GM13977 (cell line): ENCODE measurements around the gene KASH5.
A peak's percentile ranks its signal among the peaks of the same experiment; 100 is the strongest.
"Not testable (repeated sequence)": the region's sequence is repeated elsewhere in the genome, so short reads cannot be mapped to it uniquely, and the experiment has no call there.

Source experiments
- DNase-seq: peaks from one replicate; pipeline ENCODE4 v3.0.0; 2012; ENCODE audit warnings: low spot score
- CTCF ChIP-seq: IDR thresholded peaks from 2 replicates; pipeline ENCODE4 v1.5.1; 2012; ENCODE audit warnings: mild to moderate bottlenecking, control low read depth; ENCODE audit not compliant: insufficient read depth; ENCODE audit errors: extremely low read depth, missing control alignments
- in situ Hi-C: fragments of 300-500 bp; cut with MboI; formaldehyde crosslinking; loops from one replicate; pipeline ENCODE4 v1.12.0; 2022; ENCODE audit warnings: low sequenced_read_pairs, low pct_unique_long_range_greater_than_20kb, mixed read lengths, inconsistent platforms; ENCODE audit not compliant: unreplicated experiment

The KASH5 gene

DNA sequence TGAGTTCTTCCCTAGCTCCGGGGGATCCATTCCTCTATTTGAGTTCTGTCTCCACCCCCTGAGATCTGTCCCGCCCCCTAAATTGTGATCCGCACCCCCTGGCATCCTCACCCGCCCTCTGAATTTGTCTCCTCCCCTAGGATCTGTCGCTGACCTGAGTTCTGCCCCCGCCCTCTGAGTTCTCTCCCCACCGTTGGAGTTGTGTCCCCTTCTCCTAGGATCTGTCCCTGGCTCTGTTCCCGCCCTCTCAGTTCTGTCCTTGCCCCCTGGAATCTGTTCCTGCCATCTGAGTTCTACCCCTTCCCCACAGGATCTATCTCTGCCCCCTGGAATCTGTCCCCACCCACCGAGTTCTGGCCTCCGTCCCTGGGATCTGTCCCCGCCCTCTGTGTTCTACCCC lies 54.3 kb downstream of the KASH5 start:
- DNase-seq = no peak
- TF ChIP-seq CTCF = no peak
- in situ Hi-C loops = no loop called here

GRCh38 chr19:49442771-49443365 lies 54.8 kb downstream of the KASH5 start:
- in situ Hi-C loops = no loop called here
- no peak for TF ChIP-seq CTCF
- DNase-seq = peak; percentile 86

DNA sequence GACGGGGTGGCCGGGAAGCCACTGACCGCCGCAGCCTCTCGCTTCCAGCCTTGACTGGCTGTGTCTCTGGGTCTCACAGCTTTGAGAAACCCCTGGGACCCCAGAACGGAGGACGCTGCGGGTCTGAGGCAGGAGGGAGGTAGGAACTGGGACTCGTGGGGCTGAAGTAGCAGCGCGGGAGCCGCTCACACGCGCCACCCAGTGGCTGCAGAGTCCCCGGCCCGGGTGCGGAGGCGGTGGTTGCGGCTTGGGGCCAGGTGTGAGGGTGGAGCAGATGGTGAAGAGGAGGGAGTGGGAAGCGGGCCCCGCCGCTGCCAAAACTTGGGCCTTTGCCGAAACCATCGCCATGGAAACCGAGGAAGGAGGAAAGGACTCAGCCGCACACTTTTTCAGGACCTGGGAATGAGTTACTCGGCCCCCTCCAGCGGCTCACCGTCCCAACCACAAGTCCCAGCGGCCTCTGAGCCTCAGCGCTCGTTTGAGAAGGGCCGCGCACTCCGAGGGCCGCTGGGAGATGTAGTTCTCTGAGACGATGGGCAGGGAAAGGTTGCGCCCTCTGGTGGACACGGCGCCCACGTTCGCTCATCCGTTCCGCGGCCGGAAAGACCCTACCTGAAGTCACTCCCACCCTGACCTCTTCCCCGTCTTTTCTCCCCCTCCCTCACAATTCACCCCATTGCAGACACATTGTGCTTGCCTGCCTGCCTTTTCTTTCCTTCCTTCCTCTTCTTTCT lies 55.5 kb downstream of the KASH5 start:
- peak; percentile 96 for TF ChIP-seq CTCF
- peak; percentile 94 for DNase-seq
- in situ Hi-C loops = no loop called here

GRCh38 chr19:49444100-49444700 lies 56.2 kb downstream of the KASH5 start:
- DNase-seq, in situ Hi-C loops: not testable (repeated sequence)

DNA sequence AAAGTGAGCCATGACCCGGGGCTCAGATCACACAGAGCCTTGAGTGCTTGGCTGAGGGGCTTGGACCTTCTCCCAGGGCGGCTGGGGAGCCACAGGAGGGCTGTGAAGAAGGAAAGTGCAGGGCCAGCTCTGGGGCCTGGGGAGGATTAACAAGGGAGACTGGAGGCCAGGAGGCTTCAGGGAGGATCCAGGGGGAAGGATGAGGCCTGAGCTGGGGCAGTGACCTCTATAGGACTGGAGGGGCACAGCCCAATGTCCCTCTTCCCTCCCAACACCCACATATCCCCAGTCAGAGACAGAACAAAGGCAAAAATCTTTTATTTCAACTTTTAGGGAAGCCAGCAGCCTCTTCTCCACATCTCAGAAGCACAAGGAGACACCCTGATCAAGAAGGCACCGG lies 57.9 kb downstream of the KASH5 start:
- in situ Hi-C loops = no loop called here
- TF ChIP-seq CTCF = no peak
- no peak for DNase-seq

DNA sequence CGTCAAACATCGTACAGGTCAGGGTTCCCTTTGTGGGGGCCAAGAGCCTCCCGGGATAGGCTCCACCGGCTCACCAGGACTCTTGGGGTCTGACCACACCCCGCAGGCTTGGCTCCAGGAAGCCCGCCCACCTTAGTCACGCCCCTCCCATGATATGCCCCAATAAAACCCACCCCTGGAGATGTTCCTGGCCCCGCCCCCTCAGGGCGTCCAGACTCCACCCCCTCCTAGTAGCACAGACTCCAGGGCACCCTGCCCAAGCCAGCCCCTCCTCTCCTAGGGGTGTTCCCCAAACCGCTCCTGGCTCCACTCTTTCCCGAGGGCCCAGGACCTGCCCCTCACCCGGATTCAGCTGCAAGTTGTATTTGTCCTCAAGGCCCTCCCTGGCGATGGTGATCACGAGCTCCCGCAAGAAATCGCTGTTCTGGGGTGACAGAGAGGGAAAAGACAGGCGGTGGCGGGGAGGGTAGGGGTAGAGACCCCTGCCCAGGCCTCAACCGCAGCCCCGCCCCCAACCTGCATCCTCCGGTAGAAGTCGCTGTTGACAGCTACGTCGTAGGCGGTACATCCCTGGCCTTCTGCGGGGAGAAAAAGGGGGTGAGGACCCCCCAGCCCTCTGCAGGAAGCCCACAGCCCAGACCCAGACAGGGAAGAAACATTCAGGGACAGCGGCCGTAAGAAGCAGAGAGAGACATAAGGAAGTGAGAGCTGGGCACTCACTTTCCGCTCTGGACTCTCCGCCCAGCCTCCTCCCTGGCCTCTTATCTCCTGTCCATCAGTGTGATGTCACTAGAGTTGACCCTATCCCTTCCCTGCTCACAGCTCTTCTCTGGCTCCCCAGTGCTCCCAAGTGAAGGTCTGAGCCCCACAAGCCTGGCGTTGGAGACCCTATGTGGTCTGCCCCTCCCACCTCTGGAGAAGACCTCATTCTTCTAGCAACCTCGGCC lies 59.7 kb downstream of the KASH5 start:
- TF ChIP-seq CTCF = no peak
- DNase-seq = peak; percentile 13
- in situ Hi-C loops = no loop called here

DNA sequence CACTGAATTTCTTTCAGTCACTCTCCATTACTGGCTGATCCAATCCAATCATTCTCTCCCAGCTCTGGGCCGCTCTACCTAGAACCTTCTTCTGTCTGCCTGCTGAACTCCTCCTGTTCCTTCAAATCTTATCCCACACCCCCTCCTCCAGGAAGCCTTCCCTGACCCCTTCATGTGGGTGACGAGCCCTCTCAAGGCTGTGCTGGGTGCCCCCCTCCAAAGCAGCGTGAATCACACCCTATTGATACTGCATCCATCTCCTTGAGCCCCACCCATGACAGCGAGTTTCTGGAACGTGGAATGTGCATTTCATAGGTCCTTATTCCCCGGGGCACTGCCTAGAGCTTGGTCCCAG lies 60.4 kb downstream of the KASH5 start:
- in situ Hi-C loops = no loop called here
- TF ChIP-seq CTCF = no peak
- no peak for DNase-seq
